ENCODE data around the gene PIM3.

The PIM3 gene

DNA sequence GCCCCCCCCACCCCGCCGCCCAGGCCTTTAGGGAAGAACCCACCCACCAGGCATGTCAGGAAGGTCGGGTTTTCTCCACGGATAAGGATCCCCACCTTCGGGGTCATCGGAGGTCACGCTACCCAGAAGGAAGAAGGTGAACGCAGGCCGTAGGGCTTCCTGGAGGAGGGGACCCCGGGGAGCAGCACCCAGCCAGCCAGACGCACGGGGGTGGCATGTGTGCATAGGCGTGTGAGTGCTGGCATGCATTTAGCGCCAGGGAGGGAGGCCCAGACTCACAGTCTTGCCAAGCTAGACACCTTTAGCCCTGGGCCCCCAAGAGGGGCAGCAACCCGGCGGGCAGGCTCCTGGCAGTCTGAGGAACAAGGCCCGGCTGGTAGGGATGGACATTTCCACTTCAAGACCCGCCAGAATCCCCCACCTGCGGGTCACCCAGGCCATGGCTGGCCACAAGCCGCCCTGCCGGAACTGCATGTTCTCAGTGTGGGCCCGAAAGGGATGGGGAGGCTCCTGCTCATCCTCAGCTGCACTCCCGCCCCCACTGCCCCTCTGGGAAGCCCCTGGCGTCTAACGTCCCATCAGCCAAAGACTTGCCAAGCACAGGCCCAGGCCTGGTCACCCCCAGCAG lies 16.7 kb upstream of the PIM3 start:
- DNase-seq: no peak

GRCh38 chr22:49944399-49944891 lies 16.1 kb upstream of the PIM3 start:
- no peak for DNase-seq

DNA sequence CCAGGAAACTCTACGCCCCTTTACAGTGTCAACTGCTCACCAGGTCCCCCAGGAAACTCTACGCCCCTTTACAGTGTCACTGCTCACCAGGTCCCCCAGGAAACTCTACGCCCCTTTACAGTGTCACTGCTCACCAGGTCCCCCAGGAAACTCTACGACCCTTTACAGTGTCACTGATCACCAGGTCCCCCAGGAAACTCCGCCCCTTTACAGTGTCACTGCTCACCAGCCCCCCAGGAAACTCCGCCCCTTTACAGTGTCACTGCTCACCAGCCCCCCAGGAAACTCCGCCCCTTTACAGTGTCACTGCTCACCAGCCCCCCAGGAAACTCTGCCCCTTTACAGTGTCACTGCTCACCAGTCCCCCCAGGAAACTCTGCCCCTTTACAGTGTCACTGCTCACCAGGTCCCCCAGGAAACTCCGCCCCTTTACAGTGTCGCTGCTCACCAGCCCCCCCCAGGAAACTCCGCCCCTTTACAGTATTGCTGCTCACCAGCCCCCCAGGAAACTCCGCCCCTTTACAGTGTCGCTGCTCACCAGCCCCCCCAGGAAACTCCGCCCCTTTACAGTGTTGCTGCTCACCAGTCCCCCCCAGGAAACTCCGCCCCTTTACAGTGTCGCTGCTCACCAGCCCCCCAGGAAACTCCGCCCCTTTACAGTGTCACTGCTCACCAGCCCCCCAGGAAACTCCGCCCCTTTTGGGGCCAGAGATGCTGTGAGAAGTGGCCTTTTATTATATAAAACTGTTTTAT lies 15.4 kb upstream of the PIM3 start:
- DNase-seq: peak; percentile 43

- no peak for DNase-seq
Observed at GRCh38 chr22:49946612-49947295, 13.8 kb upstream of the PIM3 start.

- no peak for DNase-seq
Observed at GRCh38 chr22:49947296-49947622, 13.3 kb upstream of the PIM3 start.

- DNase-seq: no peak
Observed at GRCh38 chr22:49948116-49948957, 12.2 kb upstream of the PIM3 start.

DNA sequence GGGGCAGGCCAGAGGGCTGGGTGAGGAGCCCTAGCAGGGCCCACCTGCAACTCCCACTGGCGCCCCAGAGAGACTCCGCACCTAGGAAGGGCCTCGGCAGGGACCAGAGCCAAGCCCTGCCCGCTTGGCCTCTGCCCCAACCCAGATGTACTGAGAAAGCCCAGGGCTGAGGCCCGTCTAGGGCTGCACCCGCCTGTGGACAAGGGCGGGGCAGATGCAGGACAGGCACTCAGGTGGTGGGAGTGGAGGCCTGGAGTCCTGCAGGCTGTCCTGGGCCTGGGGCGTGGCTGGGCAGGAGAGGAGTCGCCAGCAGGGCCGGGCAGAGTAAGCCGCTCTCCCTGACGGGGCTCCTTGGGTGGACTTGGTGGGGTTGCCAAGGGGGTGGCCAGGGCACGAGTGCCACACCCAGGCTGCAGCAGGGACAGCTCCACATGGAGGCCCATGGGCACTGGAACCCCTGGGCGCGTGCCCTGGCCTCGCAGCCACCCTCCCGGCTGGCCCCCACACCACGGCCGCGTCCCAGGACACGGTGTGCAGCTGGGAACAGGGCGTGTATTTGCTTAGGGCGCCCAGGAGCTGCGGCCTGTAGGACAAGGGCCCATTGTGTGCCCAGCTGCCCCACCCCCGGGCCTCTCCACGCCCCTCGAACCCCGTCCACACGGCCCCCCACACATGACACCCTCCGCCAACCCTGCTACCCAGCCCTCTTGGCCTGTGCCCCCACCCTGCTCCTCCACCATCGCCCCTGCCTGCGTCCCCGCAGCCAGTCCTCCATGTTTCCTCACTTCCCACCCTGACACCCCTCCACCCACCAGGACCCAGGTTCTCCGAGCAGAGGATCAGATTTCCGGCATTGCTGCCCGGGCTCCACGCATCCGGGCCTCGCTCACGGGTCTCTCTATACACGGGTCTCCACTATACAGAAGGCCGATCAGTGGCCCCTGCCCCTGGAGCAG lies 11.3 kb upstream of the PIM3 start:
- peak; percentile 24 for DNase-seq

- no peak for DNase-seq
Observed at GRCh38 chr22:49949914-49950292, 10.7 kb upstream of the PIM3 start.

DNA sequence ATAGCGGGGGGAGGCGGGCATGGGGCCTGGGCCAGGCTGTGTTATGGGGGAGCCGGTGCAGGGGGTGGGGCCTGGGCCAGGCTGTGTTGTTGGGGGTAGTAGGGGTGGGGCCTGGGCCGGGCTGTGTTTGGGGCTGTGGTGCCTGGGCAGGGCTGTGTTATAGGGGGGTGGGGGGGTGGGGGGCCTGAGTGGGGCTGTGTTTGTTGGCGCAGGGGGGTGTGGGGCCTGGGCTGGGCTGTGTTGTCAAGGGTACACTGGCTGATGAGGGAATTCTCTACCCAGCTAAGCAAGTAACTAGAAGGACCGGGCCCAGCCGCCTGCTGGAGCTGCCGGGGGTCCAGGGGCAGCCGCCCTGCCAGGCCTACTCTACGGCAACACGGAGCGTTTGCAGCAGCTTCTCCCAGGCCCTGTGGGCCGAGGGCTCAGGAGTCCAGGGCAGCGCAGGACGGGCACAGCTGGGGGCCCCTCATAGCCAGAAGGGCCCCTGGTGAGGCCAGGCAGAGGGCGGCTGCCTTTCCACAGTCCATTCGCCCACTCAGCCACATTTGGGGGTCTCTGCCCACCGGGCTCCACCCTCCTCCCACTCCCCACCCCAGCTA lies 10.1 kb upstream of the PIM3 start:
- no peak for DNase-seq

DNA sequence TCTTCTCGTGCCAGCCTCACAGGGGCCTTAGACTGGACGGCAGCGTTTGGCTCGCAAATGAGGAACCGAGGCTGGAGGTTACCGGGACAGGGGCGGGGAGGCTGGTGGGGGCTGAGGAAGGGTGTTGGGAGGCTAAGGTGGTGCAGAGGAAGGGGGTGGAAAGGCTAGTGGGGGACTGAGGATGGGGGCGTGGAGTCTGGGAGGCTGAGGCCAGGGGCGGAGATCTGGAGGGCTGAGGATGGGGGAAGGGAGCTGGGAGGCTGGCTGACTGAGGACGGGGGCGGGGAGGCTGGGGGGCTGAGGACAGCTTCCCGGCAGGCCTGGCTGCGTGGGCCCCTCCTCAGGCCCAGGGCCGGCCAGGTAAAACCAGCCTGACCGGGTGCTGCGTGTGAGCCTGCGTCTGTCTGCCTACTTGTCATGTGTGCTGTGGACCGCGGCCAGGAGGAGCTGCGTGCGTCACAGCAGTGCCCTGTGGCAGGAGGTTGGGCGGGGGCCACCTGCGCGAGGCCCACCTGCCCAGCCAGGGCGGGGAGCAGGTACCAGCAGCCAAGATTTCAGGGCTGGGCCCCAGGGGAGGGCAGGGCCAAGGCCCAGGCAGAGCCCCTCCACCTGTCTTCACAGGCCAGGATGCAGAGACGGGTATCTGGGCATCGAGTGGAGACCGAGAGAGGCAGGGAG lies 9.4 kb upstream of the PIM3 start:
- DNase-seq: peak; percentile 86

DNA sequence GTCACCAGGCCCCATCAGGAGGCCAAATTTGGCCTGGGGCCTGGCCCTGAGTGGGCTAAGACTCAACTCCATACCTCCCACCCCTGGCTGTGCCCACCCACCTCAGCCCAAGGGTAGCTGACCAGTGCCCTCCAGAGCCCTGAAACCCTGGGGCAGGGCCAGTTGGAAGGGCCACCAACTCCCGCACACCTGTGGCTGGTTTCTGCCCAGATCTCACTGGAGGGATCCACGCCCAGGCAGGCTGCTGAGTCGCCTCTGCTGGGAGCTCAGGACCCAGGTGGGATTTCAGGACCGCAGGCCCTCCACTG lies 8.9 kb upstream of the PIM3 start:
- no peak for DNase-seq

GRCh38 chr22:49951986-49952896 lies 8.3 kb upstream of the PIM3 start:
- DNase-seq: no peak

GRCh38 chr22:49953027-49953679 lies 7.4 kb upstream of the PIM3 start:
- DNase-seq: peak; percentile 7

- no peak for DNase-seq
Observed at GRCh38 chr22:49953680-49954344, 6.8 kb upstream of the PIM3 start.

- DNase-seq: no peak
Observed at GRCh38 chr22:49954354-49954753, 6.2 kb upstream of the PIM3 start.

- no peak for DNase-seq
Observed at GRCh38 chr22:49954991-49955580, 5.5 kb upstream of the PIM3 start.

DNA sequence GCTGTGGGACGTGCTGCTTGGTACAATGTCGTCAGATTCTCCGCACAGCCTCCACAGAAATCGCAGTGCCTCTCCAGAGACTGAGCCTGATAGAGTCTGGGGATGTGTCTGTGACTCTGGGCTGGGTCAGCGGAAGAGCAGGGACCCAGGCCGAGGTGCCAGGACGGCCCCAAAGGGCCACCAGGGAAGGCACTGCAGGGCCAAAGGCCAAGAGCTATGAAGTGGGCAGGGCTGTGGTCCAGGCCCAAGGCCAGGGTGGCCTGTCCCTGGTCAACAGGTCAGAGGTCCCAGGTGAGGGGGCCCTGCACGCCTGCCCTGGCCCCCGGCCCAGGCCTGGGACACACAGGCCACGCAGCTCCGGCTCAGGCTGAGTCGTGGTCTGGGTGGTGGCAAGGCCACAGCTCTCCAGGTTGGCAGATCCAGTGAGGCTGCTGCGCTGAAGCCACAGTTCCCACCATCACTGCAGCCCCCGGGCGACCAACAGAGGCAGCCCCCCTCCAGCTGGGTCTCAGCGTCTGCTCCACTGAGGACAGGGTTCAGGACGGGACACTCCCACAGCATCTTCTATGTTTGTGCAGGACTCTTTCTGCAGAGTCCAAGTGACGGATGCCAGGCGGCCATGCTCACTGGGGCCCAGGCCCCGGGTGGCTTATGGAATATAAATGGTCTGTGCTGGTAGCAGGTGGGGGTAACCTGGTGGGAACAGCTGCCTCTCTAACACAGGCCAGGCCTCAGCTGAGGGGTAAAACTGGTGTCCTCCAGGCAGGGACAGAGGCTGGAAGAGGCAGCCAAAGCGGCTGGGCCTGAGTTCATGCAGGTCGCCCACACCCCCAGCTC lies 4.8 kb upstream of the PIM3 start:
- DNase-seq: no peak

GRCh38 chr22:49956418-49956770 lies 4.2 kb upstream of the PIM3 start:
- no peak for DNase-seq
